HCT116 (cell line): ENCODE measurements around the gene EOMES. TPM values are rescaled to one million over a fixed set of nuclear protein-coding genes. Genes with fewer than 3 reads are reported as not detected.

Experiments
- ATAC-seq: fragments of 200-7000 bp; cut with Tn5 transposase; 2 replicates; pipeline ENCODE4 v1.9.1; 2020; ENCODE audit warnings: mild to moderate bottlenecking, moderate library complexity
- BruUV-seq: library from RNA; stranded (reverse); fragments of 400-500 nt; replicated peaks from 2 replicates; lab custom pipeline; 2021; lab: Mats Ljungman, UMichigan
- CTCF ChIA-PET: fragments of 300-600 bp; sonication (Branson Sonifier 250); formaldehyde crosslinking; loops from one replicate; lab custom pipeline; 2021; ENCODE audit warnings: antibody characterized with exemption; lab: Charles Lee
- POLR2A ChIA-PET: fragments of 300-600, 350-600 bp; sonication (Branson Sonifier 250); formaldehyde crosslinking; loops from one replicate; lab custom pipeline; 2021; ENCODE audit warnings: antibody characterized with exemption; lab: Charles Lee
- RAD21 ChIA-PET, 2 experiments: fragments of 300-600 bp; sonication (Branson Sonifier 250); formaldehyde crosslinking; loops; one replicate each; lab custom pipeline; 2023; ENCODE audit warnings: low total read pairs in 2 of 2; ENCODE audit not compliant: uncharacterized antibody in 2 of 2, unreplicated experiment in 2 of 2, low non-redundant PET in 1 of 2; lab: Charles Lee
- DNase-seq: peaks from one replicate; pipeline ENCODE4 v3.0.0-alpha.2; 2010; ENCODE audit warnings: low read depth, low spot score
- H2AFZ ChIP-seq: fragments of 200-600 bp; shearing (Covaris generic), sonication (generic); 2 replicates; pipeline ENCODE4 v1.6.1; 2017; ENCODE audit warnings: low read depth, mixed run types, mixed read lengths, antibody characterized with exemption, low read length; ENCODE audit not compliant: poor library complexity, severe bottlenecking
- H3K27ac ChIP-seq: 2 replicates; pipeline ENCODE4 v1.5.1; 2012; ENCODE audit warnings: low read depth, low read length
- H3K27me3 ChIP-seq: fragments of 200-600 bp; sonication (generic); 2 replicates; pipeline ENCODE4 v1.6.1; 2016; ENCODE audit warnings: mixed run types, low read length, mixed read lengths; ENCODE audit not compliant: insufficient read depth
- H3K36me3 ChIP-seq, 2 experiments: fragments of 200-500 bp in 1 of 2; fragments of 200-600 bp in 1 of 2; sonication (Bioruptor generic) in 1 of 2; sonication (generic) in 1 of 2; 2 replicates each; pipeline versions ENCODE4 v1.5.1 to v1.6.1; 2014 to 2016; ENCODE audit warnings: low read length in 2 of 2, inconsistent platforms in 1 of 2, mixed read lengths in 1 of 2, mixed run types in 1 of 2; ENCODE audit not compliant: insufficient read depth in 2 of 2, control insufficient read depth in 1 of 2
- H3K4me1 ChIP-seq, 2 experiments: fragments of 200-600 bp in 1 of 2; sonication (generic) in 1 of 2; 2 replicates each; pipeline versions ENCODE4 v1.5.1 to v1.6.1; 2012 to 2017; ENCODE audit warnings: low read length in 2 of 2, inconsistent platforms in 1 of 2, mild to moderate bottlenecking in 1 of 2, mixed read lengths in 1 of 2, mixed run types in 1 of 2, moderate library complexity in 1 of 2; ENCODE audit not compliant: insufficient read depth in 2 of 2, control insufficient read depth in 1 of 2
- H3K4me2 ChIP-seq: fragments of 200-600 bp; sonication (generic); 2 replicates; pipeline ENCODE4 v1.6.1; 2017; ENCODE audit warnings: mixed run types, low read length, mixed read lengths
- H3K4me3 ChIP-seq, 2 experiments: fragments of 200-600 bp in 1 of 2; sonication (generic) in 1 of 2; replicated peaks in 1 of 2; 2 replicates each; pipeline ENCODE4 v1.5.1; 2011 to 2016; ENCODE audit warnings: low read length in 2 of 2, control low read depth in 1 of 2, low read depth in 1 of 2, mild to moderate bottlenecking in 1 of 2, mixed read lengths in 1 of 2, mixed run types in 1 of 2
- H3K79me2 ChIP-seq: fragments of 200-600 bp; sonication (generic); 2 replicates; pipeline ENCODE4 v1.6.1; 2017; ENCODE audit warnings: mild to moderate bottlenecking, mixed run types, low read length, moderate library complexity, mixed read lengths; ENCODE audit not compliant: insufficient read depth
- H3K9ac ChIP-seq: fragments of 200-600 bp; sonication (generic); 2 replicates; pipeline ENCODE4 v1.6.1; 2016; ENCODE audit warnings: low read length, mixed read lengths
- H3K9me2 ChIP-seq: fragments of 200-600 bp; sonication (generic), shearing (Covaris generic); 2 replicates; pipeline ENCODE4 v1.6.1; 2017; ENCODE audit warnings: mixed run types, mild to moderate bottlenecking, moderate library complexity; ENCODE audit not compliant: insufficient read depth
- H3K9me3 ChIP-seq, 2 experiments: fragments of 200-500 bp in 1 of 2; fragments of 200-600 bp in 1 of 2; sonication (Bioruptor generic) in 1 of 2; sonication (generic) in 1 of 2; 2 replicates each; pipeline ENCODE4 v1.6.1; 2014 to 2017; ENCODE audit warnings: low read length in 2 of 2, mixed read lengths in 2 of 2, inconsistent platforms in 1 of 2, low read depth in 1 of 2, mild to moderate bottlenecking in 1 of 2, mixed run types in 1 of 2, moderate library complexity in 1 of 2; ENCODE audit not compliant: control insufficient read depth in 1 of 2, insufficient read depth in 1 of 2
- H4K20me1 ChIP-seq: fragments of 200-600 bp; sonication (generic), shearing (Covaris generic); 2 replicates; pipeline ENCODE4 v1.6.1; 2017; ENCODE audit warnings: mixed run types, mild to moderate bottlenecking, moderate library complexity; ENCODE audit not compliant: insufficient read depth
- FOSL1 ChIP-seq: IDR thresholded peaks from 2 replicates; pipeline ENCODE4 v1.6.1; 2012; ENCODE audit warnings: low read depth
- ZFX ChIP-seq: fragments of 450-650 bp; IDR thresholded peaks from 2 replicates; pipeline ENCODE4 v1.6.1; 2017
- intact Hi-C: fragments of 100-400 bp; cut with micrococcal nuclease; formaldehyde crosslinking; loops from 2 replicates; pipeline ENCODE4 v1.10.0; 2022
- total RNA-seq: library from RNA; stranded (reverse); gene quantifications from one replicate; pipeline ENCODE4 v1.2.1, GENCODE V29; 2021; ENCODE audit not compliant: unreplicated experiment

Gene EOMES
- total RNA-seq, 1 experiment from 2014 or later: 1.4 TPM

DNA sequence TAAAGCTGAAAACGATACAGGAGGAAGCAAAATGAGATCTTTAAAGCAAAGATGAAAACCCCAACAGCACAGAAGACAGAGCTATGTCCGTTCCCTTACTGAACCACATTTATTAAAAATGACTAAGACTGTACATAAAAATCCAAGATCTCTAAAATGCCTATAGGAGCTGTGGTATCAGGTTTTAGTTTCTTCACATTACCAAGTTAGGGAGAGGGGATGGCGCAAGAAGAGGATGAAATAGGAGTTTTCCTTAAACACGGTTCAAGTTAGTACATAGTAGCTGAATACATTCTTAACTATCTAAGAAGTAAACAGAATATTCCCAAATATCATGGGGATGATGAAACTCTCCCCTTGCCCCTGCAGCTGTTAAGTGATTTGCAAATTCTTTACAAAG, 6.3 kb downstream of the EOMES start:
- H4K20me1 ChIP-seq: no peaks in the 10 kb centered on the region
- ChIA-PET POLR2A (no interaction called here), CTCF (no interaction called here), RAD21 (no interaction called here)
- no peak overlapping the region for H3K4me2 ChIP-seq
- H3K4me3 ChIP-seq: no peak overlapping the region
- DNase-seq: no peak
- no peak overlapping the region for H3K27ac ChIP-seq
- no peak overlapping the region for H2AFZ ChIP-seq
- H3K79me2 ChIP-seq: no peaks in the 10 kb centered on the region
- no peak for TF ChIP-seq ZFX
- TF ChIP-seq, all 23 proteins: peak for 0
- BruUV-seq: no TSS peak
- no peaks in the 10 kb centered on the region for H3K9me2 ChIP-seq
- intact Hi-C loops: no loop called here
- no peaks in the 10 kb centered on the region for H3K36me3 ChIP-seq
- H3K4me1 ChIP-seq: peaks cover 0 to 7% of the 10 kb centered on the region in 2 experiments; a peak in 2 of 4 replicates
- ATAC-seq: no peak
- no peak overlapping the region for H3K9ac ChIP-seq
- H3K9me3 ChIP-seq: no peaks in the 10 kb centered on the region
- H3K27me3 ChIP-seq: no peaks in the 10 kb centered on the region

DNA sequence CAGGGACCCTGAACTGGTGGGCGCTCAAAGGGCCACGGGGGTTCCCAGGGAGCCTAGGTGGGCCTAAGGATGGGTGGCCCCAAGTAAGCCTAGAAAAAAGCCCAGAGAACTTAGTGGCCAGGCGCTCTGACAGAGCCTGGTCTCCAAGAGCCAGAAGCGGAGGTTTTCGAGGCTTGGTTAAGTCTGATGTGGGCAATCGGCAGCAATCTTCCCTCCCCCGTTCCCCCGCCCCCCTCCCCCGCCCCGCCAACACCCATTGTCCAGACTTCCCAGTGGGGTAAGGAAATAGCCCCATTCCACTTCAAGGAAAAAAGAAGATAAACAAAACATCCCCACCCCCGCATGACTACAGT, 6.7 kb downstream of the EOMES start:
- Histone ChIP-seq H3K4me1 (peaks cover 0 to 4% of the 10 kb centered on the region in 2 experiments; a peak in 2 of 4 replicates), H3K9me2 (no peaks in the 10 kb centered on the region), H3K4me2 (no peak overlapping the region), H3K9ac (no peak overlapping the region), H3K27ac (no peak overlapping the region), H3K36me3 (no peaks in the 10 kb centered on the region), H3K27me3 (no peaks in the 10 kb centered on the region), H4K20me1 (no peaks in the 10 kb centered on the region), H3K79me2 (no peaks in the 10 kb centered on the region), H3K4me3 (no peak overlapping the region), H2AFZ (no peak overlapping the region), H3K9me3 (no peaks in the 10 kb centered on the region)
- TF ChIP-seq FOSL1: no peak
- ChIA-PET RAD21 (no interaction called here), CTCF (no interaction called here), POLR2A (no interaction called here)
- DNase-seq (no peak), ATAC-seq (no peak)
- intact Hi-C loops: no loop called here
- no TSS peak for BruUV-seq
